HL-60 (cell line): ENCODE measurements around the gene H2BK1.

Experiments used
- DNase-seq, 2 experiments: peaks; one replicate each; pipeline ENCODE4 v3.0.0-alpha.2; 2010 to 2020; ENCODE audit warnings: low read depth in 1 of 2, low spot score in 1 of 2
- H3K27ac ChIP-seq: fragments of 250-450 bp; sonication (Bioruptor Pico); replicated peaks from 2 replicates; pipeline ENCODE4 v1.5.1; 2020; ENCODE audit warnings: mild to moderate bottlenecking, moderate library complexity
- H3K27me3 ChIP-seq: fragments of 250-450 bp; sonication (Bioruptor Pico); 2 replicates; pipeline ENCODE4 v1.5.1; 2021; ENCODE audit warnings: mild to moderate bottlenecking, moderate library complexity; ENCODE audit not compliant: insufficient read depth, poor library complexity, severe bottlenecking
- H3K4me3 ChIP-seq: replicated peaks from 2 replicates; pipeline ENCODE4 v1.5.1; 2011; ENCODE audit warnings: mild to moderate bottlenecking, control low read depth, low read length; ENCODE audit not compliant: insufficient read depth
- CTCF ChIP-seq: IDR thresholded peaks from one replicate; pipeline ENCODE4 v1.5.1; 2011; ENCODE audit warnings: low read length, control low read depth, inconsistent platforms; ENCODE audit not compliant: insufficient read depth
- GABPA ChIP-seq: IDR thresholded peaks from 2 replicates; pipeline ENCODE4 v1.6.1; 2012; ENCODE audit warnings: low read depth
- POLR2AphosphoS5 ChIP-seq: IDR thresholded peaks from 2 replicates; pipeline ENCODE4 v1.6.1; 2012; ENCODE audit warnings: low read depth
- REST ChIP-seq: IDR thresholded peaks from 2 replicates; pipeline ENCODE4 v1.6.1; 2012; ENCODE audit warnings: low read depth; ENCODE audit not compliant: insufficient replicate concordance
- SPI1 ChIP-seq: IDR thresholded peaks from 2 replicates; pipeline ENCODE4 v1.6.1; 2012; ENCODE audit warnings: low read depth, mild to moderate bottlenecking, borderline replicate concordance

H2BK1 gene

GRCh38 chr7:151209588-151209987 lies 700 bp downstream of the H2BK1 start:
- Histone ChIP-seq H3K27me3 (no peaks in the 10 kb centered on the region), H3K4me3 (no peak overlapping the region), H3K27ac (no peak overlapping the region)
- no peak for TF ChIP-seq CTCF
- no peak for TF ChIP-seq SPI1
- no peak for TF ChIP-seq GABPA
- TF ChIP-seq REST = no peak
- TF ChIP-seq POLR2AphosphoS5 = no peak
- DNase-seq = no peak

- H3K27ac ChIP-seq = no peak overlapping the region
- TF ChIP-seq CTCF (no peak), REST (no peak), POLR2AphosphoS5 (no peak), GABPA (no peak), SPI1 (no peak)
- H3K4me3 ChIP-seq = no peak overlapping the region
- peaks cover 3% of the 10 kb centered on the region for H3K27me3 ChIP-seq
- no peak for DNase-seq
These were observed 1.9 kb downstream of the H2BK1 start for GRCh38 chr7:151208253-151208862.

- H3K27me3 ChIP-seq = peaks cover 3% of the 10 kb centered on the region
These were observed 2.5 kb downstream of the H2BK1 start for GRCh38 chr7:151207804-151208203.

More at GRCh38 chr7:151207804-151208203, 2.5 kb downstream of the H2BK1 start:
- TF ChIP-seq POLR2AphosphoS5 (no peak), SPI1 (no peak), REST (no peak), CTCF (no peak), GABPA (no peak)
- DNase-seq = no peak
- H3K27ac ChIP-seq = no peak overlapping the region
- no peak overlapping the region for H3K4me3 ChIP-seq
